Keratinocyte (primary cell): ENCODE results near the gene DNAH3. TPM values are rescaled to one million over a fixed set of nuclear protein-coding genes. Genes with fewer than 3 reads are reported as not detected.
"Not testable (repeated sequence)": the region's sequence is repeated elsewhere in the genome, so short reads cannot be mapped to it uniquely, and the experiment has no call there.

Experiments
- DNase-seq: peaks from one replicate; pipeline ENCODE4 v3.0.0-alpha.2; 2011; ENCODE audit warnings: low read depth, missing footprints, low spot score
- FAIRE-seq: peaks from 2 replicates; lab custom pipeline; 2011; peaks lifted over from hg19 to GRCh38; lab: Jason Lieb, UNC
- H2AFZ ChIP-seq: 2 replicates; pipeline ENCODE4 v1.6.0; 2012; ENCODE audit warnings: low read length, control low read depth, inconsistent platforms; ENCODE audit not compliant: control insufficient read depth
- H3K27ac ChIP-seq: 2 replicates; pipeline ENCODE4 v1.5.1; 2011; ENCODE audit warnings: low read length; ENCODE audit not compliant: control insufficient read depth, insufficient read depth
- H3K27me3 ChIP-seq: 3 replicates; pipeline ENCODE4 v1.6.0; 2011; ENCODE audit warnings: low read length; ENCODE audit not compliant: control insufficient read depth, insufficient read depth; ENCODE audit errors: extremely low read depth
- H3K36me3 ChIP-seq, 2 experiments: 2 replicates in 1 of 2; 3 replicates in 1 of 2; pipeline ENCODE4 v1.5.1; 2011; ENCODE audit warnings: low read length in 2 of 2, mild to moderate bottlenecking in 1 of 2; ENCODE audit not compliant: control insufficient read depth in 2 of 2, insufficient read depth in 2 of 2; ENCODE audit errors: extremely low read depth in 1 of 2
- H3K4me1 ChIP-seq: 3 replicates; pipeline ENCODE4 v1.5.1; 2011; ENCODE audit warnings: low read length; ENCODE audit not compliant: control insufficient read depth, insufficient read depth; ENCODE audit errors: extremely low read depth
- H3K4me2 ChIP-seq: 3 replicates; pipeline ENCODE4 v1.6.0; 2011; ENCODE audit warnings: low read depth, low read length; ENCODE audit not compliant: control insufficient read depth, insufficient read depth; ENCODE audit errors: extremely low read depth
- H3K4me3 ChIP-seq, 3 experiments: fragments of 200-600 bp in 1 of 3; sonication (generic) in 1 of 3; 2 replicates in 2 of 3; 3 replicates in 1 of 3; pipeline ENCODE4 v1.5.1; 2011 to 2016; ENCODE audit warnings: low read length in 3 of 3, mild to moderate bottlenecking in 3 of 3, control low read depth in 2 of 3, inconsistent platforms in 1 of 3, low read depth in 1 of 3, mixed read lengths in 1 of 3, mixed run types in 1 of 3, moderate library complexity in 1 of 3; ENCODE audit not compliant: control insufficient read depth in 2 of 3, insufficient read depth in 2 of 3; ENCODE audit errors: extremely low read depth in 1 of 3
- H3K79me2 ChIP-seq: 2 replicates; pipeline ENCODE4 v1.6.0; 2012; ENCODE audit warnings: low read length; ENCODE audit not compliant: control insufficient read depth, insufficient read depth
- H3K9ac ChIP-seq: 3 replicates; pipeline ENCODE4 v1.6.0; 2011; ENCODE audit warnings: low read length; ENCODE audit not compliant: control insufficient read depth, insufficient read depth; ENCODE audit errors: extremely low read depth
- H3K9me1 ChIP-seq: 3 replicates; pipeline ENCODE4 v1.6.0; 2011; ENCODE audit warnings: low read length; ENCODE audit not compliant: control insufficient read depth, insufficient read depth; ENCODE audit errors: extremely low read depth
- H3K9me3 ChIP-seq: 2 replicates; pipeline ENCODE4 v1.5.1; 2012; ENCODE audit warnings: low read depth, low read length; ENCODE audit not compliant: control insufficient read depth
- H4K20me1 ChIP-seq: 3 replicates; pipeline ENCODE4 v1.6.0; 2011; ENCODE audit warnings: low read length; ENCODE audit not compliant: control insufficient read depth, insufficient read depth; ENCODE audit errors: extremely low read depth
- CTCF ChIP-seq, 3 experiments: IDR thresholded peaks in 1 of 3; conservative IDR thresholded peaks in 1 of 3; optimal IDR thresholded peaks in 1 of 3; 2 replicates in 2 of 3; 3 replicates in 1 of 3; pipeline versions ENCODE3 to v1.5.1; 2011; ENCODE audit warnings: low read length in 3 of 3, mild to moderate bottlenecking in 3 of 3, moderate library complexity in 2 of 3, control low read depth in 1 of 3, inconsistent platforms in 1 of 3; ENCODE audit not compliant: insufficient read depth in 2 of 3; ENCODE audit errors: extremely low read depth in 1 of 3
- EZH2 ChIP-seq: IDR thresholded peaks from one replicate; pipeline ENCODE4 v1.6.1; 2012; ENCODE audit warnings: inconsistent platforms, mild to moderate bottlenecking, low read length, moderate library complexity
- dilution Hi-C: fragments of 300-500 bp; cut with MboI; formaldehyde crosslinking; loops from one replicate; pipeline ENCODE4 v1.7.0; 2020; ENCODE audit warnings: low sequenced_read_pairs; ENCODE audit not compliant: extremely low pct_ligation_motif_present
- polyA plus RNA-seq, 5 experiments: library from polyadenylated mRNA; depleted of rRNA in 3 of 5; stranded (reverse) in 3 of 5; stranded (forward) in 1 of 5; unstranded in 1 of 5; fragments of >200 nt; gene quantifications; 1 replicate in 1 of 5; 2 replicates in 3 of 5; 3 replicates in 1 of 5; pipeline versions ENCODE4 v1.2.1 to v1.2.3, GENCODE V29; 2011 to 2012; ENCODE audit warnings: missing spikeins in 2 of 5, low read depth in 1 of 5, low replicate concordance in 1 of 5

Gene DNAH3
- polyA plus RNA-seq, 1 donor (not counting 4 experiments of a cell fraction or from before 2014, with no cell fraction given) = 1.2 TPM

DNA sequence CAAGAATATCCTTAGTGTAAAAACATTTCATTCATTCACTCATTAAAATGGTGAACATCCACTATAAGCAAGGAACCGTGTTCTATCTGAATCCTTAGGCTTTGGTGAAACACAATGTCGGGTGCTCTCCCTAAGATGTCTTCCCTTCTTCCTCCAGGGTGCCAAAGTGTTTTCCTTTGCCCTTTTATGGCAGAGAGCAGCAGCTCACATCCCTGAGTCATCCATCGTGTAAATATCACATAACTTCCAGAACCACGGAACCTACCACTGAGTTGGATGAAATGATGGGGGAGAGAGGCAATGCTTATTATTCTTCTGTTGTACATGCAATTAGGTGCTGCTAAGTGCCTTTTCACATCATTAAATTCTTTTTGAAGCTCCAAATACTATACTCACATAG lies 50.2 kb downstream of the DNAH3 start:
- Histone ChIP-seq H3K27ac (no peak overlapping the region), H3K9ac (no peak overlapping the region), H2AFZ (peak overlapping the region; percentile 17), H3K4me1 (no peaks in the 10 kb centered on the region), H3K27me3 (no peaks in the 10 kb centered on the region), H3K36me3 (no peaks in the 10 kb centered on the region), H3K9me1 (no peaks in the 10 kb centered on the region), H3K9me3 (no peaks in the 10 kb centered on the region), H4K20me1 (no peaks in the 10 kb centered on the region), H3K4me2 (no peak overlapping the region), H3K79me2 (no peaks in the 10 kb centered on the region), H3K4me3 (no peak overlapping the region)
- FAIRE-seq = peak; percentile 26
- TF ChIP-seq CTCF (optimal IDR thresholded peaks at IDR 0.05 in 1 of 3, IDR thresholded peaks at IDR 0.05 in 1 of 3, conservative IDR thresholded peaks at IDR 0.05 in 1 of 3; ENCODE audit: extremely low read depth in 1 of 3, insufficient read depth in 2 of 3, low read length in 3 of 3) = no peak
- no peak for TF ChIP-seq EZH2
- no peak for DNase-seq
- dilution Hi-C loops = no loop called here

DNA sequence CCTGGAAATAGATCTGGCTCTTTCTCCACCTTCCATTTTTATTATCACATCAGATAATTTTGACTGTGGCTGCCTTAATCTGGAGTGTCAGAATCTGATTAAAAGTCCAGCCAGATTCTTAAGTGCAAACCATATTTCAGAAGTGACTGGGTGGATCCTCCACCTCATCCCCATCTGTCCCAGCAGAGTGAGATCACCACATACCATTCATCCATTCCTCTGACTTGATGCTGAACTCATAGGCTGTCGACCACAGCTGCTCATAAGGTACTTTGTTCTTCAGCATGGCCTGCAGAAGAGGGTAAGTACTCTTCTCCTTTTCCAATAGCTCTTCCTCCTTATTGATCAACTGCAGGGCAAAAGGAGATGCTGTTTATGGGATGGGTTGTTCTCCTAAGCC lies 53.5 kb downstream of the DNAH3 start:
- Histone ChIP-seq H3K27ac (no peak overlapping the region), H3K4me3 (no peak overlapping the region), H3K79me2 (no peaks in the 10 kb centered on the region), H3K36me3 (no peaks in the 10 kb centered on the region), H3K4me2 (no peak overlapping the region), H3K9ac (no peak overlapping the region), H4K20me1 (no peaks in the 10 kb centered on the region), H2AFZ (no peak overlapping the region), H3K4me1 (no peaks in the 10 kb centered on the region), H3K9me1 (no peaks in the 10 kb centered on the region), H3K9me3 (no peaks in the 10 kb centered on the region), H3K27me3 (no peaks in the 10 kb centered on the region)
- DNase-seq (no peak), FAIRE-seq (peak; percentile 17)
- TF ChIP-seq EZH2 = no peak
- no peak for TF ChIP-seq CTCF (optimal IDR thresholded peaks at IDR 0.05 in 1 of 3, IDR thresholded peaks at IDR 0.05 in 1 of 3, conservative IDR thresholded peaks at IDR 0.05 in 1 of 3; ENCODE audit: extremely low read depth in 1 of 3, insufficient read depth in 2 of 3, low read length in 3 of 3)
- dilution Hi-C loops = no loop called here

GRCh38 chr16:21094719-21095118 lies 55.9 kb downstream of the DNAH3 start:
- dilution Hi-C loops, H3K9me3 ChIP-seq, H2AFZ ChIP-seq, H3K4me1 ChIP-seq, H3K9me1 ChIP-seq, H3K36me3 ChIP-seq, FAIRE-seq, H3K27ac ChIP-seq, DNase-seq, H3K4me2 ChIP-seq, H4K20me1 ChIP-seq, H3K9ac ChIP-seq, H3K4me3 ChIP-seq, H3K27me3 ChIP-seq, H3K79me2 ChIP-seq: not testable (repeated sequence)
